Measurements from ENCODE around the gene DMD.

DNA sequence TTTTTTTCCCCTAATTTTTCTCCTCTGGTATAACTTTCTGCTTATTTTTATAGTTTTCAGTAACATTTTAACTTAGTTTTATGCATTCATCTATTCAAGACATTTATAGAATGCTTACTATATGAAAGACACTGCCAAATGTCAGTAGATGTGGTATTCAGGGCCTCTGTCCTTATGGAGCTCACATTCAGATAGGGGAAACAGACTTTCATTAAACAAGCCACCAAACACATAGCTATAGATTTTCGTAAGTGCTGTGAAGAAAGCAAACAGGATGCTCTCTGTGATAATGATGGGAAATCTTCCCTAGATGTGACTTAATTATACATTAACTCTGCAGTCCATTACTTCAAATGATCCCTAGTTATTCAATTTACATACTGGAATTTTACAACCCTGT, 1777.5 kb downstream of the DMD start:
- TF ChIP-seq, protein P1, sequence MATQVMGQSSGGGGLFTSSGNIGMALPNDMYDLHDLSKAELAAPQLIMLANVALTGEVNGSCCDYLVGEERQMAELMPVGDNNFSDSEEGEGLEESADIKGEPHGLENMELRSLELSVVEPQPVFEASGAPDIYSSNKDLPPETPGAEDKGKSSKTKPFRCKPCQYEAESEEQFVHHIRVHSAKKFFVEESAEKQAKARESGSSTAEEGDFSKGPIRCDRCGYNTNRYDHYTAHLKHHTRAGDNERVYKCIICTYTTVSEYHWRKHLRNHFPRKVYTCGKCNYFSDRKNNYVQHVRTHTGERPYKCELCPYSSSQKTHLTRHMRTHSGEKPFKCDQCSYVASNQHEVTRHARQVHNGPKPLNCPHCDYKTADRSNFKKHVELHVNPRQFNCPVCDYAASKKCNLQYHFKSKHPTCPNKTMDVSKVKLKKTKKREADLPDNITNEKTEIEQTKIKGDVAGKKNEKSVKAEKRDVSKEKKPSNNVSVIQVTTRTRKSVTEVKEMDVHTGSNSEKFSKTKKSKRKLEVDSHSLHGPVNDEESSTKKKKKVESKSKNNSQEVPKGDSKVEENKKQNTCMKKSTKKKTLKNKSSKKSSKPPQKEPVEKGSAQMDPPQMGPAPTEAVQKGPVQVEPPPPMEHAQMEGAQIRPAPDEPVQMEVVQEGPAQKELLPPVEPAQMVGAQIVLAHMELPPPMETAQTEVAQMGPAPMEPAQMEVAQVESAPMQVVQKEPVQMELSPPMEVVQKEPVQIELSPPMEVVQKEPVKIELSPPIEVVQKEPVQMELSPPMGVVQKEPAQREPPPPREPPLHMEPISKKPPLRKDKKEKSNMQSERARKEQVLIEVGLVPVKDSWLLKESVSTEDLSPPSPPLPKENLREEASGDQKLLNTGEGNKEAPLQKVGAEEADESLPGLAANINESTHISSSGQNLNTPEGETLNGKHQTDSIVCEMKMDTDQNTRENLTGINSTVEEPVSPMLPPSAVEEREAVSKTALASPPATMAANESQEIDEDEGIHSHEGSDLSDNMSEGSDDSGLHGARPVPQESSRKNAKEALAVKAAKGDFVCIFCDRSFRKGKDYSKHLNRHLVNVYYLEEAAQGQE (IDR thresholded peaks at IDR 0.05; ENCODE audit: insufficient read depth in 1 of 2, low read depth in 2 of 2, low read length in 2 of 2) = no peak
- TF ChIP-seq SIN3A (IDR thresholded peaks at IDR 0.05; ENCODE audit: borderline replicate concordance, insufficient read depth, low read length) (no peak), TAF1 (IDR thresholded peaks at IDR 0.05; ENCODE audit: borderline replicate concordance, insufficient read depth, low read length) (no peak), POLR2AphosphoS5 (IDR thresholded peaks at IDR 0.05; ENCODE audit: low read depth, low read length) (no peak)
